Measurements from ENCODE around the gene LPA. TPM values are rescaled to one million over a fixed set of nuclear protein-coding genes. Genes with fewer than 3 reads are reported as not detected.

Gene LPA
- total RNA-seq, 1 experiment from 2014 or later = 0.13 TPM

DNA sequence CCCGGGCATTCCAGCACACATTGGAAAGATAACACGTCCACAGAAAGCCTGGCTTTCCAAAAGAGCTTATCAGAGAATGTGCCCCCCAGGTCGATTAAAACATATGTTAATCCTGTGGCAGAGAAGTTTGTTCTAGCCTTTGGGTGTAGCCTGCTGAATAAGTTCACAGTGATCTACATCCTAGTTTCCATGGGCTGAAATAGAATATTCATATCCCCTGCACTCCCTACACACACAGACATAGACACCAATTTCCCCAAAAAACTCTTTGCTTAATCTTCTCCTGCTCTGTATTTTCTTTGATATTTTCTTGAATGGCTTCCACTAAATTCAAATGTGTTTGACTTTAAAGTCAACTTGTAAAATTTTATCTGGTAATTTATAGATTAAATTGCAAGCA, 1.6 kb downstream of the LPA start:
- Mint-ChIP-seq H3K9me3 (peaks cover 11 to 16% of the 10 kb centered on the region in 2 experiments), H3K4me3 (no peak overlapping the region), H3K4me1 (peaks cover 10 to 12% of the 10 kb centered on the region in 2 experiments), H3K27me3 (ENCODE audit: low read depth) (peaks cover 9% of the 10 kb centered on the region), H3K27ac (no peak overlapping the region; a peak in 1 of 7 replicates), H3K36me3 (ENCODE audit: insufficient read depth in 1 of 3, low read depth in 3 of 3) (no peaks in the 10 kb centered on the region; a peak in 1 of 7 replicates)
- Histone ChIP-seq H3K79me1 (ENCODE audit: insufficient read depth, low read depth, low read length, poor library complexity, severe bottlenecking) (no peaks in the 10 kb centered on the region), H3K27me3 (ENCODE audit: insufficient read depth, low read length) (no peaks in the 10 kb centered on the region), H4K8ac (replicated peaks; ENCODE audit: insufficient read length, low read depth, low read length) (no peak overlapping the region), H3K4me1 (ENCODE audit: insufficient read depth, low read length) (no peaks in the 10 kb centered on the region), H2BK12ac (ENCODE audit: insufficient read length, low read depth, low read length) (no peak overlapping the region), H3T11ph (ENCODE audit: low read length) (no peak overlapping the region), H2BK5ac (ENCODE audit: insufficient read length, low read length) (no peak overlapping the region), H2BK120ac (ENCODE audit: low read depth, low read length, poor library complexity, severe bottlenecking) (no peak overlapping the region), H3K23ac (ENCODE audit: insufficient read length, low read depth, low read length) (no peak overlapping the region), H3K4me2 (ENCODE audit: insufficient read depth, insufficient read length, low read length) (no peak overlapping the region), H3K9me3 (ENCODE audit: control insufficient read depth, low read depth, low read length) (no peaks in the 10 kb centered on the region), H3K4ac (ENCODE audit: low read depth, low read length) (no peak overlapping the region), H3K79me2 (ENCODE audit: insufficient read depth, low read length) (no peaks in the 10 kb centered on the region), H3K23me2 (ENCODE audit: insufficient read length, low read depth, low read length, poor library complexity, severe bottlenecking) (no peaks in the 10 kb centered on the region), H3K9ac (ENCODE audit: extremely low read depth, insufficient read length, low read length) (no peak overlapping the region), H2BK20ac (ENCODE audit: low read depth, low read length, poor library complexity, severe bottlenecking) (no peak overlapping the region), H4K20me1 (ENCODE audit: control insufficient read depth, insufficient read depth, insufficient read length) (no peaks in the 10 kb centered on the region), H3K18ac (ENCODE audit: insufficient read length, low read depth, low read length) (no peak overlapping the region), H3K14ac (ENCODE audit: insufficient read depth, low read length) (no peak overlapping the region), H4K5ac (ENCODE audit: insufficient read length, low read depth, low read length) (no peak overlapping the region), H4K91ac (ENCODE audit: insufficient read length, low read depth, low read length) (no peak overlapping the region), H3K56ac (ENCODE audit: insufficient read length, low read depth, low read length) (no peak overlapping the region), H2AK5ac (ENCODE audit: insufficient read length, low read length) (no peak overlapping the region), H2AFZ (ENCODE audit: low read length) (no peak overlapping the region), H2BK15ac (ENCODE audit: low read depth, low read length) (no peak overlapping the region), H3K27ac (ENCODE audit: insufficient read length, low read depth, low read length) (no peak overlapping the region)
- DNase-seq = no peak
- no CpG with 5 or more reads among the region's 3 CpGs for WGBS (ENCODE audit: extremely low coverage, insufficient read length, low lambda C conversion rate)
- no peak for TF ChIP-seq CTCF (conservative IDR thresholded peaks at IDR 0.05)

Data from H9 (cell line).